GM12891 (cell line): ENCODE data around the gene EFEMP1.

Experiments
- POLR2A ChIP-seq: IDR thresholded peaks from 2 replicates; pipeline ENCODE4 v1.6.1; 2011; ENCODE audit warnings: low read depth, low read length, control low read depth
- POLR2AphosphoS5 ChIP-seq: IDR thresholded peaks from 2 replicates; pipeline ENCODE4 v1.6.1; 2011; ENCODE audit warnings: low read depth, low read length, control low read depth
- POU2F2 ChIP-seq: IDR thresholded peaks from 2 replicates; pipeline ENCODE4 v1.6.1; 2011; ENCODE audit warnings: low read depth, mild to moderate bottlenecking, control low read depth, low read length, moderate library complexity

DNA sequence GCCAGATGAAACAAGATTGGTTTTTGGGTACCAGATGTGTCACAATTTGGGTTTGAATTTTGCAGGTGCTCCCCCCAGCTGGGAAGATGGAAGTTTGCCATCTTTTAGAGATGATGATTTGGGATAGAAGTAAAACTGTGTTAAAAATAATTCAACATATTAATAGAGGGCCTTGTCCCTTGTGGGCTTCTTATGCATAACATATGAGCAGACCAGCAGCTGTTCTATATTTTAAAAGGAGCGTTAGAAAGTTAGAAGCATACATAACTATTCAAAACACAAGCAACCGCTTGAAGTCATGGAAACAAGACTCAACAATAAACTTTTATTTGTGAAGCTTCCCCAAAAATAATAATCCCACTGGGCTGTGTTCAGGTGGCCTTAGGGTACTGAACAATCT is 62.8 kb downstream of the EFEMP1 start:
- no peak for TF ChIP-seq POLR2AphosphoS5
- no peak for TF ChIP-seq POLR2A
- TF ChIP-seq POU2F2 = no peak
